ENCODE measurements around the gene ITPR1. TPM values are rescaled to one million over a fixed set of nuclear protein-coding genes. Genes with fewer than 3 reads are reported as not detected.

The ITPR1 gene
- total RNA-seq, 1 donor from 2014 or later, result 11.2 TPM

DNA sequence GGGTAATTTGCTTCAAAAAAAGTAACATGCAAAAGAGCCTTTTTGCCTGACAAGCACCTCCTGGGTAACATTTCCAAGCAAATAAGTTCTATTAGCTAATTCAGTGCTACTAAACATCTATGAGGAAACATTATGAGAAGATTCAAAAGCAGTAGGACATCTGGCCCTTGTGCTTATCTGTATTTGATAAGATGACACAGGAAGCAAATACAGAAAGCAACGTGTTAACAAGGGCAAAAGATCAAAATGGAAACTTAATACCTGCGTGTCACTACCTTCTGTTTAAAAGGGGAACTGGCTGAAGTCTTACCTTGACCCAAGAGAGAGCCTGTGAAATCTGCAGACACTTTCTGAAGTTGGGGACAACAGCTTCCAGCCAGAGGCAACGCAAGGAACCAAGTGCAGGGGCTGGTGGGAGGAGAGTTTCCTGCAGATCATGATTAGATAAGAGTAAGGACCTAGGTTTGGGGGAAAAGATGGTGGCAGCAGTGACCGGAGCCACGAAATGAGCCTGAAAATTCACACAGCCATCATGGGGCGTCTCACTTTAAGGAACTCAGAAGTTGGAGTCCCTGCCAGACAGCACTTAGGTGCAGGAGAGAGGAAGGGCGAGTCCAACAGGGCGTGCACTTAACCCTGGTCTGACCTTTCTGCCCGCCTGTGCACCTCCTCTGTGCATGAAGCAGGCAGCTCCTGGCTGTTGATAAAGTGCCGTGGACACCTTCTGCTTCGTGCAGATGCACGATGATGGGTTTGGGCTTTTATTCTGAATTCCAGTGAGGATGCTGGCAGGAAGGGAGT lies 332.5 kb downstream of the ITPR1 start:
- peaks cover 25% of the 10 kb centered on the region for H3K27me3 Mint-ChIP-seq
- TF ChIP-seq, protein P1, sequence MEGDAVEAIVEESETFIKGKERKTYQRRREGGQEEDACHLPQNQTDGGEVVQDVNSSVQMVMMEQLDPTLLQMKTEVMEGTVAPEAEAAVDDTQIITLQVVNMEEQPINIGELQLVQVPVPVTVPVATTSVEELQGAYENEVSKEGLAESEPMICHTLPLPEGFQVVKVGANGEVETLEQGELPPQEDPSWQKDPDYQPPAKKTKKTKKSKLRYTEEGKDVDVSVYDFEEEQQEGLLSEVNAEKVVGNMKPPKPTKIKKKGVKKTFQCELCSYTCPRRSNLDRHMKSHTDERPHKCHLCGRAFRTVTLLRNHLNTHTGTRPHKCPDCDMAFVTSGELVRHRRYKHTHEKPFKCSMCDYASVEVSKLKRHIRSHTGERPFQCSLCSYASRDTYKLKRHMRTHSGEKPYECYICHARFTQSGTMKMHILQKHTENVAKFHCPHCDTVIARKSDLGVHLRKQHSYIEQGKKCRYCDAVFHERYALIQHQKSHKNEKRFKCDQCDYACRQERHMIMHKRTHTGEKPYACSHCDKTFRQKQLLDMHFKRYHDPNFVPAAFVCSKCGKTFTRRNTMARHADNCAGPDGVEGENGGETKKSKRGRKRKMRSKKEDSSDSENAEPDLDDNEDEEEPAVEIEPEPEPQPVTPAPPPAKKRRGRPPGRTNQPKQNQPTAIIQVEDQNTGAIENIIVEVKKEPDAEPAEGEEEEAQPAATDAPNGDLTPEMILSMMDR (IDR thresholded peaks at IDR 0.05; ENCODE audit: unreplicated experiment), result no peak
- peaks cover 13% of the 10 kb centered on the region for H3K4me1 Mint-ChIP-seq (ENCODE audit: low read depth)
- no peak overlapping the region for H3K27ac Mint-ChIP-seq
- no peak for DNase-seq (ENCODE audit: low spot score, unreplicated experiment)
- H3K9me3 Mint-ChIP-seq (ENCODE audit: low read depth), result peaks cover 3% of the 10 kb centered on the region
- H3K4me3 Mint-ChIP-seq (ENCODE audit: low read depth), result no peak overlapping the region
- H3K36me3 Mint-ChIP-seq (ENCODE audit: insufficient read depth), result no peaks in the 10 kb centered on the region

DNA sequence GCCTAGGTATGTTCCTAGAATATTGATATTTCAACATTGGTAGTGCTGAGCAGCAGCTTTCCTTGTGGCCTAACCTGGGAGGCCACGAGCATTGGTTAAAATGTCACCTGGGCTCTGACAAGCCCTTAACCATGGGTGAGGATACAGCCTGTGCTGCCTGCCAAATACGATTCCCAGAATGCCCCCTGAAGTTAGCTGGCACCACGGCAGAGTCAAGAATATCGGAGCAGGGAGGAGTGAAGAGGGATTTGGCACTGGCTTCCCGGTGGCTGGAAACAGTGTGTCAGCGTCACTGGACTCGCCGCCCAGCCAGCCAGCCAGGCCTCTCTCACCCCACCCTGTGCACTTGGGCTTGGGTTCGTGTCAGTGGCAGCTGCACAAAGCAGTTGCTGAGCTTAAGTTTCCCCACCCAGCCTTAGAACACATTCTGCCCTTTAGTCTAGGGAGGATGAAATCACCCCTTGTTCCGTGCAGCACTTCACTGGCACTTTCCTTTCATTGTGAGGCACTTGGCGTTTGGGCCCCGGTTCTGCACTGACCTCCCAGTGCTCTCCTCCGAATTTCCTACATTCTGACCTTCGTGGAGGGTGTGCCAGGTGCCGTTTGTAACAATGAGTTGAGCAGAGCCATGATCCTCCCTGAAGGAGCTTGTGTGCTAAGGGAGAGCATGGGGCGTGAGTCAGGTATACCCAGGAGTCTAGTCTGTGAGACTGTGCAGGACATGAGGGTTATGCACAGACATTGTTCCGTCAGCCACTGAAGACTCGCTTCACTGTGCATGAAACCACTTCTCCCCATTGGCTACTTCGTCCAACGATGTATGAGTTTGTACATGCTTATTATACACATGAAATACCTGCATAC lies 333.3 kb downstream of the ITPR1 start:
- DNase-seq (ENCODE audit: low spot score, unreplicated experiment), result no peak
- Mint-ChIP-seq H3K4me3 (ENCODE audit: low read depth) (no peak overlapping the region), H3K36me3 (ENCODE audit: insufficient read depth) (no peaks in the 10 kb centered on the region), H3K27ac (no peak overlapping the region), H3K4me1 (ENCODE audit: low read depth) (peaks cover 13% of the 10 kb centered on the region), H3K9me3 (ENCODE audit: low read depth) (peaks cover 3% of the 10 kb centered on the region), H3K27me3 (peaks cover 30% of the 10 kb centered on the region)
- TF ChIP-seq, protein P1 (IDR thresholded peaks at IDR 0.05; ENCODE audit: unreplicated experiment), result no peak

GRCh38 chr3:4827767-4828166 lies 334.6 kb downstream of the ITPR1 start:
- Mint-ChIP-seq H3K27ac (no peak overlapping the region), H3K27me3 (peaks cover 27% of the 10 kb centered on the region), H3K4me1 (ENCODE audit: low read depth) (peaks cover 13% of the 10 kb centered on the region), H3K4me3 (ENCODE audit: low read depth) (no peak overlapping the region), H3K36me3 (ENCODE audit: insufficient read depth) (no peaks in the 10 kb centered on the region), H3K9me3 (ENCODE audit: low read depth) (peaks cover 3% of the 10 kb centered on the region)
- DNase-seq (ENCODE audit: low spot score, unreplicated experiment), result no peak
- TF ChIP-seq, protein P1 (IDR thresholded peaks at IDR 0.05; ENCODE audit: unreplicated experiment), result no peak

DNA sequence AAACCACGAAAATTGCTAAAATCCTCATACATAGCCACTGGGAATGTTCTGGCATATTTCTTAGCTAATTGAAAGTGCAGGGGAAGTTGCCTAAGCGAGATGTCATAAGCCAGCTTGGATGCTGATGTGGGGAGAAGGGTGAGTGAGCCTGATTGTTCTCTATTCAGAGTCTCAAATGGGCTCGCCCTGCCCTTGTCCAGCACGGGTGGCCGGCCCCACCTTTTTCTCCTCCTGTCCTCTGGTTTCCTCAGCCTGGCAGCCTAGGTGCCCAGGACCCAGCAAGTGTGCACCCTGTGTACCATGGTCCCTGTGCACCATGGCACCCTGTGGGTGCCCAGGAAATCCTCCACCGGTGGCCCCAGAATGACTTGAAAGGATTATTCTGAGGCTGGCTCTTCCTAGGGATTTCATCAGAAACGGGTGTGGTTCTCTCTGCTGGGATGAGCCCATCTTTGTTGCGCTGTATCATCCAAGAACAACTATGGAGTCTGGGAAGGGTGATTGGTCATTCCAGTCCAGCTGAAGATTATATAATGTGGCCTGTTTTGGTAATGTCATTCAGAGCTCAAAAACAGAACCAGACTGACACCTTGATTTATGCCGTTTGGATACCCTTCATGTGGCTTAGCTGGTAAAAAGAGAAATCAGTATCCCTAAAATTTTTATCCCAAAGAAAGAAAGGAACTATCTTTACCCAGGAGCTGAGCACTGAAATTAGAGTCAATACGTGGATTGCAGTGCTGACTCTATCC lies 335.3 kb downstream of the ITPR1 start:
- Mint-ChIP-seq H3K4me1 (ENCODE audit: low read depth) (peaks cover 13% of the 10 kb centered on the region), H3K27me3 (peaks cover 26% of the 10 kb centered on the region), H3K9me3 (ENCODE audit: low read depth) (peaks cover under 1% of the 10 kb centered on the region), H3K27ac (no peak overlapping the region), H3K36me3 (ENCODE audit: insufficient read depth) (no peaks in the 10 kb centered on the region), H3K4me3 (ENCODE audit: low read depth) (no peak overlapping the region)
- TF ChIP-seq, protein P1 (IDR thresholded peaks at IDR 0.05; ENCODE audit: unreplicated experiment), result no peak
- no peak for DNase-seq (ENCODE audit: low spot score, unreplicated experiment)

- TF ChIP-seq, protein P1 (IDR thresholded peaks at IDR 0.05; ENCODE audit: unreplicated experiment), result no peak
Observed at GRCh38 chr3:4829031-4829394, 335.9 kb downstream of the ITPR1 start.

More at GRCh38 chr3:4829031-4829394, 335.9 kb downstream of the ITPR1 start:
- H3K9me3 Mint-ChIP-seq (ENCODE audit: low read depth), result no peaks in the 10 kb centered on the region
- peaks cover 13% of the 10 kb centered on the region for H3K4me1 Mint-ChIP-seq (ENCODE audit: low read depth)
- H3K4me3 Mint-ChIP-seq (ENCODE audit: low read depth), result no peak overlapping the region
- peaks cover 27% of the 10 kb centered on the region for H3K27me3 Mint-ChIP-seq
- no peaks in the 10 kb centered on the region for H3K36me3 Mint-ChIP-seq (ENCODE audit: insufficient read depth)
- H3K27ac Mint-ChIP-seq, result no peak overlapping the region
- DNase-seq (ENCODE audit: low spot score, unreplicated experiment), result no peak
